H1 (cell line): Measurements from ENCODE around the gene MYH6. TPM values are rescaled to one million over a fixed set of nuclear protein-coding genes. Genes with fewer than 3 reads are reported as not detected.

Experiments
- CEBPB ChIP-seq: IDR thresholded peaks from 2 replicates; pipeline ENCODE4 v1.6.1; 2012; ENCODE audit warnings: low read depth, low read length
- CHD1 ChIP-seq: IDR thresholded peaks from 2 replicates; pipeline ENCODE4 v1.6.1; 2012; ENCODE audit warnings: low read depth, low read length, improper control_type of control experiment
- CREB1 ChIP-seq: IDR thresholded peaks from 2 replicates; pipeline ENCODE4 v1.6.1; 2012; ENCODE audit warnings: inconsistent platforms
- SP4 ChIP-seq: IDR thresholded peaks from 2 replicates; pipeline ENCODE4 v1.6.1; 2012; ENCODE audit warnings: low read length, inconsistent platforms
- TAF1 ChIP-seq: IDR thresholded peaks from 2 replicates; pipeline ENCODE4 v1.6.1; 2011; ENCODE audit warnings: mild to moderate bottlenecking, low read depth, low read length
- TAF7 ChIP-seq: optimal IDR thresholded peaks from 2 replicates; pipeline ENCODE3; 2011; ENCODE audit warnings: low read depth, mild to moderate bottlenecking, inconsistent platforms, low read length, moderate library complexity, borderline replicate concordance
- polyA plus RNA-seq, 7 experiments: library from polyadenylated mRNA; depleted of rRNA in 3 of 7; stranded (reverse) in 5 of 7; unstranded in 2 of 7; fragments of >200 nt in 5 of 7; fragments of 200-250 nt in 2 of 7; gene quantifications; 1 replicate in 5 of 7; 2 replicates in 1 of 7; 4 replicates in 1 of 7; pipeline versions ENCODE4 v1.2.1 to v1.2.3, GENCODE V29; 2011 to 2013; ENCODE audit warnings: missing spikeins in 2 of 7, mixed read lengths in 2 of 7
- total RNA-seq: library from RNA; stranded (reverse); fragmentation: NEBNext Ultra II Directional; extraction: Animal tissue kit (Norgen Biotek cat#: 25700); gene quantifications from 2 replicates; pipeline ENCODE4 v1.2.1, GENCODE V29; 2021

Gene MYH6
- total and polyA plus RNA-seq, 2 of the 8 experiments (the other 6 are each of a cell fraction or from before 2014, with no cell fraction given): 0.03 TPM; not detected in 1

DNA sequence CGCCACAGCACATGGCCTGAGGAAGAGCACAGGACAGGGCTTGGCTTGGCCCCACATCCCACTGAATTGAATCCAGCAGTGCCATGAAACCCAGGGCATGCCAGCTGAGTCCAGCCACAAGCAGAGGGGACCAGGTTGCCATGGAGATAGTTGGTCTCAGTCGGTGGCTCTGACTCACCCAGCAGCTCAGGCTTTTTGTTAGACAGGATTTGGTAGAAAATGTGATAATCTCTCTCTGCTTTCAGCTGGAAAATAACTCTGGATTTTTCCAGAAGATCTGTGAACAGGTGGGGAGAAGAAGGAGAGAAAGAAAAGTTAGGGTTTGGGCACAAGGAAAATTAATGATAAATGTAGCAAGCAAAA lies 22.6 kb upstream of the MYH6 start (continued):
- no peak for TF ChIP-seq CEBPB
- TF ChIP-seq CHD1: no peak
- TF ChIP-seq CREB1: no peak
- no peak for TF ChIP-seq SP4
- no peak for TF ChIP-seq TAF7
- no peak for TF ChIP-seq TAF1
